Subcutaneous adipose tissue (tissue), 4 donors: ENCODE measurements around the gene ZNF407. TPM values are rescaled to one million over a fixed set of nuclear protein-coding genes. Genes with fewer than 3 reads are reported as not detected.

Source experiments
- CTCF ChIP-seq: fragments of 450-650 bp; IDR thresholded peaks from one replicate; pipeline ENCODE4 v1.5.1; 2016; ENCODE audit warnings: low read depth, mild to moderate bottlenecking, control low read depth, antibody characterized with exemption, moderate library complexity
- total RNA-seq, 4 donors: library from RNA; depleted of rRNA; stranded (reverse); fragments of >200 nt; gene quantifications; one replicate each; pipeline ENCODE4 v1.1.0, GENCODE V29; 2016

ZNF407 gene
- total RNA-seq, 4 donors from 2014 or later, result 16.0 to 24.3 (median 19.6) TPM

GRCh38 chr18:74961596-74961995 lies 363.9 kb downstream of the ZNF407 start:
- no peak for TF ChIP-seq CTCF

- TF ChIP-seq CTCF, result no peak
Observed at GRCh38 chr18:74963820-74964446, 366.3 kb downstream of the ZNF407 start.

GRCh38 chr18:74965682-74966081 lies 368.0 kb downstream of the ZNF407 start:
- no peak for TF ChIP-seq CTCF

- TF ChIP-seq CTCF, result no peak
Observed at GRCh38 chr18:74967438-74967837, 369.8 kb downstream of the ZNF407 start.

- no peak for TF ChIP-seq CTCF
Observed at GRCh38 chr18:74967979-74968378, 370.3 kb downstream of the ZNF407 start.

- no peak for TF ChIP-seq CTCF
Observed at GRCh38 chr18:74972354-74972753, 374.7 kb downstream of the ZNF407 start.

- no peak for TF ChIP-seq CTCF
Observed at GRCh38 chr18:74975001-74975400, 377.3 kb downstream of the ZNF407 start.
